Caco-2 (cell line): ENCODE measurements around the gene INKA2. TPM values are rescaled to one million over a fixed set of nuclear protein-coding genes. Genes with fewer than 3 reads are reported as not detected.

Experiments used
- Bru-seq: library from RNA; stranded (reverse); fragments of 400-500 nt; gene quantifications from one replicate; lab custom pipeline; 2021; lab: Mats Ljungman, UMichigan
- BruChase-seq, 2 experiments: library from RNA; stranded (reverse); fragments of 400-500 nt; gene quantifications; one replicate each; lab custom pipeline; 2021; lab: Mats Ljungman, UMichigan
- BruUV-seq: library from RNA; stranded (reverse); fragments of 400-500 nt; replicated peaks from 2 replicates; lab custom pipeline; 2021; lab: Mats Ljungman, UMichigan
- CTCF ChIA-PET: fragments of 300-600 bp; sonication (Branson Sonifier 250); formaldehyde crosslinking; loops from one replicate; lab custom pipeline; 2022; ENCODE audit warnings: antibody characterized with exemption; lab: Charles Lee
- POLR2A ChIA-PET: fragments of 300-600 bp; sonication (Branson Sonifier 250); formaldehyde crosslinking; loops from one replicate; lab custom pipeline; 2022; ENCODE audit warnings: antibody characterized with exemption; lab: Charles Lee
- DNase-seq, 2 experiments: peaks; one replicate each; pipeline versions ENCODE4 v3.0.0 to v3.0.0-alpha.2; 2020 to 2022
- H3K27me3 ChIP-seq: replicated peaks from 2 replicates; pipeline ENCODE4 v1.6.0; 2011; ENCODE audit warnings: low read length; ENCODE audit not compliant: control insufficient read depth, insufficient read depth
- H3K36me3 ChIP-seq: 2 replicates; pipeline ENCODE4 v1.5.1; 2011; ENCODE audit warnings: low read length; ENCODE audit not compliant: control insufficient read depth, insufficient read depth
- H3K4me1 ChIP-seq: fragments of 250-450 bp; sonication (Bioruptor Pico); 2 replicates; pipeline ENCODE4 v1.5.1; 2020; ENCODE audit warnings: mild to moderate bottlenecking
- H3K4me3 ChIP-seq: 2 replicates; pipeline ENCODE4 v1.5.1; 2011; ENCODE audit warnings: low read depth, mild to moderate bottlenecking, control low read depth, low read length
- H3K9me3 ChIP-seq: fragments of 250-450 bp; sonication (Bioruptor Pico); 2 replicates; pipeline ENCODE4 v1.5.1; 2020; ENCODE audit warnings: mild to moderate bottlenecking, moderate library complexity
- H3K27ac Mint-ChIP-seq: one replicate; pipeline ENCODE4 v1.8.0; 2022; ENCODE audit warnings: mixed read lengths; ENCODE audit not compliant: unreplicated experiment
- H3K27me3 Mint-ChIP-seq: one replicate; pipeline ENCODE4 v1.8.0; 2022; ENCODE audit warnings: mixed read lengths; ENCODE audit not compliant: insufficient read depth, unreplicated experiment
- H3K36me3 Mint-ChIP-seq: one replicate; pipeline ENCODE4 v1.8.0; 2022; ENCODE audit warnings: mild to moderate bottlenecking, mixed read lengths; ENCODE audit not compliant: insufficient read depth, unreplicated experiment
- H3K4me1 Mint-ChIP-seq: one replicate; pipeline ENCODE4 v1.8.0; 2022; ENCODE audit warnings: low read depth, mixed read lengths; ENCODE audit not compliant: unreplicated experiment
- H3K4me3 Mint-ChIP-seq: one replicate; pipeline ENCODE4 v1.8.0; 2022; ENCODE audit warnings: mild to moderate bottlenecking, moderate library complexity, mixed read lengths; ENCODE audit not compliant: unreplicated experiment
- H3K9me3 Mint-ChIP-seq: one replicate; pipeline ENCODE4 v1.8.0; 2022; ENCODE audit warnings: mixed read lengths; ENCODE audit not compliant: unreplicated experiment
- intact Hi-C: fragments of 100-400 bp; cut with micrococcal nuclease; formaldehyde crosslinking; loops from one replicate; pipeline ENCODE4 v1.10.0; 2022; ENCODE audit not compliant: unreplicated experiment
- long read RNA-seq: library from polyadenylated mRNA; stranded (forward); transcript quantifications from one replicate; pipeline ENCODE4 v2.0.0, GENCODE V29; 2022
- total RNA-seq: library from RNA; stranded (reverse); gene quantifications from 2 replicates; pipeline ENCODE4 v1.2.3, GENCODE V29; 2022
- TF ChIP-seq, protein P1 (sequence below), 2 experiments: fragments of 200-600 bp in 1 of 2; IDR thresholded peaks; 1 replicate in 1 of 2; 2 replicates in 1 of 2; pipeline versions ENCODE4 v1.5.1 to v1.8.0; 2011 to 2022; ENCODE audit warnings: antibody characterized with exemption in 1 of 2, control low read depth in 1 of 2, inconsistent platforms in 1 of 2, low read depth in 1 of 2, low read length in 1 of 2, mild to moderate bottlenecking in 1 of 2, moderate library complexity in 1 of 2; ENCODE audit not compliant: insufficient read depth in 1 of 2, severe bottlenecking in 1 of 2, unreplicated experiment in 1 of 2

Gene INKA2
- 5.8 and 8.5 TPM in 2 replicates for total RNA-seq
- Bru-seq, nascent RNA, result percentile 51 among the genes with signal in this experiment
- BruChase-seq, experiment 1, labeled RNA remaining after a 2-hour chase, result percentile 49 among the genes with signal in this experiment
- BruChase-seq, experiment 2, labeled RNA remaining after a 6-hour chase, result percentile 52 among the genes with signal in this experiment
- long read RNA-seq, full-length matches to known transcripts, result 1 of 7 reads
- long read RNA-seq, partial matches to known transcripts, result 0 of 7 reads
- long read RNA-seq, other reads (novel, unspliced or antisense), result 6 of 7 reads

GRCh38 chr1:111739194-111739924, at the start of gene INKA2:
Gene INKA2 (minus strand): TSS chr1:111739395. CDS start chr1:111739242, 153 bp downstream.
- POLR2A ChIA-PET, result interaction anchor here (0.6 kb wide), 1 partner anchor 47 kb away, joined by 3 read pairs; no protein-coding TSS in a partner anchor
- BruUV-seq, result no TSS peak
- no peaks in the 10 kb centered on the region for H3K27me3 Mint-ChIP-seq

GRCh38 chr1:111786669-111787207, 47.5 kb upstream of the INKA2 start:
- Histone ChIP-seq H3K36me3 (no peaks in the 10 kb centered on the region), H3K27me3 (no peaks in the 10 kb centered on the region), H3K4me3 (no peak overlapping the region), H3K4me1 (no peaks in the 10 kb centered on the region), H3K9me3 (no peaks in the 10 kb centered on the region)
- Mint-ChIP-seq H3K27me3 (no peaks in the 10 kb centered on the region), H3K36me3 (no peaks in the 10 kb centered on the region), H3K4me1 (no peaks in the 10 kb centered on the region), H3K9me3 (no peaks in the 10 kb centered on the region), H3K27ac (no peak overlapping the region), H3K4me3 (no peak overlapping the region)
- no peak for DNase-seq
- TF ChIP-seq, protein P1, sequence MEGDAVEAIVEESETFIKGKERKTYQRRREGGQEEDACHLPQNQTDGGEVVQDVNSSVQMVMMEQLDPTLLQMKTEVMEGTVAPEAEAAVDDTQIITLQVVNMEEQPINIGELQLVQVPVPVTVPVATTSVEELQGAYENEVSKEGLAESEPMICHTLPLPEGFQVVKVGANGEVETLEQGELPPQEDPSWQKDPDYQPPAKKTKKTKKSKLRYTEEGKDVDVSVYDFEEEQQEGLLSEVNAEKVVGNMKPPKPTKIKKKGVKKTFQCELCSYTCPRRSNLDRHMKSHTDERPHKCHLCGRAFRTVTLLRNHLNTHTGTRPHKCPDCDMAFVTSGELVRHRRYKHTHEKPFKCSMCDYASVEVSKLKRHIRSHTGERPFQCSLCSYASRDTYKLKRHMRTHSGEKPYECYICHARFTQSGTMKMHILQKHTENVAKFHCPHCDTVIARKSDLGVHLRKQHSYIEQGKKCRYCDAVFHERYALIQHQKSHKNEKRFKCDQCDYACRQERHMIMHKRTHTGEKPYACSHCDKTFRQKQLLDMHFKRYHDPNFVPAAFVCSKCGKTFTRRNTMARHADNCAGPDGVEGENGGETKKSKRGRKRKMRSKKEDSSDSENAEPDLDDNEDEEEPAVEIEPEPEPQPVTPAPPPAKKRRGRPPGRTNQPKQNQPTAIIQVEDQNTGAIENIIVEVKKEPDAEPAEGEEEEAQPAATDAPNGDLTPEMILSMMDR (IDR thresholded peaks at IDR 0.05; ENCODE audit: insufficient read depth in 1 of 2, low read depth in 1 of 2, low read length in 1 of 2, severe bottlenecking in 1 of 2, unreplicated experiment in 1 of 2), result no peak
- POLR2A ChIA-PET, result no interaction called here
- no TSS peak for BruUV-seq
- intact Hi-C loops, result no loop called here
- CTCF ChIA-PET, result no interaction called here

More at GRCh38 chr1:111739194-111739924, at the start of gene INKA2:
- TF ChIP-seq, protein P1 (IDR thresholded peaks at IDR 0.05; ENCODE audit: insufficient read depth in 1 of 2, low read depth in 1 of 2, low read length in 1 of 2, severe bottlenecking in 1 of 2, unreplicated experiment in 1 of 2), result no peak
- Histone ChIP-seq H3K4me1 (peaks cover 4% of the 10 kb centered on the region; the same call in 1 of the 2 replicates), H3K9me3 (no peaks in the 10 kb centered on the region), H3K4me3 (peak within 1 kb of the TSS; percentile 56), H3K36me3 (no peaks in the 10 kb centered on the region), H3K27me3 (no peaks in the 10 kb centered on the region)
- intact Hi-C loops, result loop anchor here (1.0 kb wide), 1 partner anchor 16 kb away; the partner anchor contains the start of gene DDX20
- Mint-ChIP-seq H3K9me3 (no peaks in the 10 kb centered on the region), H3K36me3 (peaks cover 16% of the 10 kb centered on the region), H3K4me3 (peak within 1 kb of the TSS; percentile 79), H3K4me1 (peaks cover 16% of the 10 kb centered on the region), H3K27ac (peak within 1 kb of the TSS; percentile 92)
- CTCF ChIA-PET, result interaction anchor here (0.8 to 1.7 kb wide), 6 partner anchors 8 to 258 kb away, joined by 3 to 10 read pairs (median 4); no protein-coding TSS in a partner anchor
- peak; percentile 90 to 91 for DNase-seq

DNA sequence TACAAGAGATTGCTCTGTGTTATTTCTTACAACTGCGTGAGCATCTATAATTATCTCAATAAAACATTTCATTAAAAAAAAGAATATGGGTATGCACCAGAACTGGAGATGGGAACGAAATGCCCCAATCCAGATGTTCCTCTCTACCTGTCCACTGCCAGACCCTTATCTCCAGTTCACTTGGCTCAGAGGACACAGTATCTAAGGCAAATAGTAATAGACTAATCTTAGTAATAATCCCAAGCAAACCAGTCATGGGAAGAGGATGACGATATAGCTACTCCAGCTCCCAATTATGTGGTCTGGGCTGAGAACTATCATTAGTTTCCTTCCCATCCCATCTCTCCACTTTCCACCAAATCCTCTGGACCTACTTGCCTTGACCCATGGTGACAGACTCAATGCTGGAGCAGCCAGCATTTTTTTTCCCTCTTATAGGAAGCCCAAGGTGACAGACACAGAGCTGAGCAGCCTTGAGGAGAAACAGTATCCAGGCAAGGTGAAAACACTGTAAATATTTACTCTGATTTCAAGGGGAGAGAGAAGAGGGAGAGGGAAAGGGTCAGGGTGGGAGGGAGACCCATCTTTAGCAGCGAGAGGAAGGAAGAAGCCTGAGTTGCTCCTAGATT, 45.2 kb upstream of the INKA2 start:
- ChIA-PET CTCF (no interaction called here), POLR2A (no interaction called here)
- Mint-ChIP-seq H3K36me3 (no peaks in the 10 kb centered on the region), H3K27ac (no peak overlapping the region), H3K9me3 (no peaks in the 10 kb centered on the region), H3K4me1 (no peaks in the 10 kb centered on the region), H3K4me3 (no peak overlapping the region), H3K27me3 (no peaks in the 10 kb centered on the region)
- no peak for DNase-seq
- BruUV-seq, result no TSS peak
- TF ChIP-seq, protein P1 (IDR thresholded peaks at IDR 0.05; ENCODE audit: insufficient read depth in 1 of 2, low read depth in 1 of 2, low read length in 1 of 2, severe bottlenecking in 1 of 2, unreplicated experiment in 1 of 2), result no peak
- intact Hi-C loops, result no loop called here
- H3K36me3 ChIP-seq, result no peaks in the 10 kb centered on the region
- no peaks in the 10 kb centered on the region for H3K27me3 ChIP-seq
- H3K9me3 ChIP-seq, result no peaks in the 10 kb centered on the region
- H3K4me3 ChIP-seq, result no peak overlapping the region
- H3K4me1 ChIP-seq, result no peaks in the 10 kb centered on the region
